Skeletal muscle cell (primary cell): Measurements from ENCODE around the gene EEF2.

Experiments
- DNase-seq: peaks from one replicate; pipeline ENCODE4 v3.0.0-alpha.2; 2010; ENCODE audit warnings: low read depth
- H3K4me3 ChIP-seq: 2 replicates; pipeline ENCODE4 v1.5.1; 2011; ENCODE audit warnings: low read depth, mild to moderate bottlenecking, control low read depth, low read length, moderate library complexity

EEF2 gene

GRCh38 chr19:3984908-3985642 lies at the start of gene EEF2:
Gene EEF2, minus strand, starts transcription at chr19:3985463. Its CDS starts 83 bp downstream, at chr19:3985380.
- peak within 1 kb of the TSS; percentile 71 for H3K4me3 ChIP-seq
- DNase-seq, result peak; percentile 67

GRCh38 chr19:4034048-4035017 lies 49.1 kb upstream of the EEF2 start:
- no peak for DNase-seq
- H3K4me3 ChIP-seq, result no peak overlapping the region

GRCh38 chr19:4033028-4033956 lies 48.0 kb upstream of the EEF2 start:
- DNase-seq, result no peak
- H3K4me3 ChIP-seq, result no peak overlapping the region

GRCh38 chr19:4032436-4032835 lies 47.2 kb upstream of the EEF2 start:
- no peak overlapping the region for H3K4me3 ChIP-seq

GRCh38 chr19:4031420-4031819 lies 46.2 kb upstream of the EEF2 start:
- no peak for DNase-seq
- no peak overlapping the region for H3K4me3 ChIP-seq

More at GRCh38 chr19:4032436-4032835, 47.2 kb upstream of the EEF2 start:
- DNase-seq, result no peak

- no peak overlapping the region for H3K4me3 ChIP-seq
- DNase-seq, result no peak
These were observed 45.7 kb upstream of the EEF2 start for GRCh38 chr19:4030981-4031380.

GRCh38 chr19:4030552-4030951 lies 45.3 kb upstream of the EEF2 start:
- DNase-seq, result no peak
- no peak overlapping the region for H3K4me3 ChIP-seq

- no peak overlapping the region for H3K4me3 ChIP-seq
These were observed 44.0 kb upstream of the EEF2 start for GRCh38 chr19:4029247-4029614.

GRCh38 chr19:4028334-4029246 lies 43.3 kb upstream of the EEF2 start:
- no peak for DNase-seq
- no peak overlapping the region for H3K4me3 ChIP-seq

More at GRCh38 chr19:4029247-4029614, 44.0 kb upstream of the EEF2 start:
- no peak for DNase-seq

- DNase-seq, result no peak
These were observed 41.9 kb upstream of the EEF2 start for GRCh38 chr19:4027146-4027545.

GRCh38 chr19:4025317-4025716 lies 40.1 kb upstream of the EEF2 start:
- no peak for DNase-seq
- H3K4me3 ChIP-seq, result no peak overlapping the region

More at GRCh38 chr19:4027146-4027545, 41.9 kb upstream of the EEF2 start:
- H3K4me3 ChIP-seq, result no peak overlapping the region

GRCh38 chr19:4023600-4024398 lies 38.5 kb upstream of the EEF2 start:
- H3K4me3 ChIP-seq, result no peak overlapping the region
- DNase-seq, result no peak

GRCh38 chr19:4019578-4019977 lies 34.3 kb upstream of the EEF2 start:
- H3K4me3 ChIP-seq, result no peak overlapping the region
- DNase-seq, result no peak

- no peak overlapping the region for H3K4me3 ChIP-seq
- DNase-seq, result no peak
These were observed 33.7 kb upstream of the EEF2 start for GRCh38 chr19:4018775-4019504.

- DNase-seq, result no peak
- H3K4me3 ChIP-seq, result no peak overlapping the region
These were observed 32.9 kb upstream of the EEF2 start for GRCh38 chr19:4018140-4018613.

- DNase-seq, result no peak
- H3K4me3 ChIP-seq, result no peak overlapping the region
These were observed 31.8 kb upstream of the EEF2 start for GRCh38 chr19:4016903-4017638.
